ENCODE results near the gene ZNF469.

The ZNF469 gene

GRCh38 chr16:88392616-88393015 is 9.9 kb downstream of the ZNF469 start:
- DNase-seq (ENCODE audit: extremely low read depth, low read depth), result no peak
- no peak for TF ChIP-seq CTCF (IDR thresholded peaks at IDR 0.05; ENCODE audit: low read depth, low read length)

GRCh38 chr16:88393034-88393433 is 10.3 kb downstream of the ZNF469 start:
- DNase-seq (ENCODE audit: extremely low read depth, low read depth), result no peak
- no peak for TF ChIP-seq CTCF (IDR thresholded peaks at IDR 0.05; ENCODE audit: low read depth, low read length)

- DNase-seq (ENCODE audit: extremely low read depth, low read depth), result no peak
- no peak for TF ChIP-seq CTCF (IDR thresholded peaks at IDR 0.05; ENCODE audit: low read depth, low read length)
These were observed 10.8 kb downstream of the ZNF469 start for GRCh38 chr16:88393571-88393970.

- TF ChIP-seq CTCF (IDR thresholded peaks at IDR 0.05; ENCODE audit: low read depth, low read length), result no peak
- DNase-seq (ENCODE audit: extremely low read depth, low read depth), result no peak
These were observed 11.7 kb downstream of the ZNF469 start for GRCh38 chr16:88394426-88394825.

GRCh38 chr16:88395669-88396584 is 13.2 kb downstream of the ZNF469 start:
- no peak for DNase-seq (ENCODE audit: extremely low read depth, low read depth)
- no peak for TF ChIP-seq CTCF (IDR thresholded peaks at IDR 0.05; ENCODE audit: low read depth, low read length)

- no peak for DNase-seq (ENCODE audit: extremely low read depth, low read depth)
- no peak for TF ChIP-seq CTCF (IDR thresholded peaks at IDR 0.05; ENCODE audit: low read depth, low read length)
These were observed 15.6 kb downstream of the ZNF469 start for GRCh38 chr16:88398170-88398873.

GRCh38 chr16:88398874-88399178 is 16.1 kb downstream of the ZNF469 start:
- no peak for DNase-seq (ENCODE audit: extremely low read depth, low read depth)
- TF ChIP-seq CTCF (IDR thresholded peaks at IDR 0.05; ENCODE audit: low read depth, low read length), result no peak
